H1 (cell line): ENCODE results near the gene CHST3. TPM values are rescaled to one million over a fixed set of nuclear protein-coding genes. Genes with fewer than 3 reads are reported as not detected.

ENCODE experiments used
- CTCF ChIA-PET: fragments of 300-600 bp; sonication (Branson Sonifier 250); formaldehyde crosslinking; loops from one replicate; lab custom pipeline; 2021; ENCODE audit not compliant: partially characterized antibody; lab: Charles Lee
- POLR2A ChIA-PET: fragments of 300-600 bp; sonication (Branson Sonifier 250); formaldehyde crosslinking; loops from one replicate; lab custom pipeline; 2021; ENCODE audit warnings: inconsistent platforms; ENCODE audit not compliant: partially characterized antibody; lab: Charles Lee
- DNase-seq, 2 experiments: peaks; one replicate each; pipeline versions ENCODE4 v3.0.0 to v3.0.0-alpha.2; 2010 to 2022; ENCODE audit warnings: low spot score in 2 of 2, low read depth in 1 of 2, mixed read lengths in 1 of 2
- FAIRE-seq: peaks from 2 replicates; lab custom pipeline; 2011; peaks lifted over from hg19 to GRCh38; lab: Jason Lieb, UNC
- H2AFZ ChIP-seq: 2 replicates; pipeline ENCODE4 v1.8.1; 2012; ENCODE audit warnings: low read length, inconsistent platforms
- H2AK5ac ChIP-seq: 2 replicates; pipeline ENCODE4 v1.6.1; 2013; ENCODE audit warnings: low read depth, low read length
- H2BK120ac ChIP-seq: replicated peaks from 2 replicates; pipeline ENCODE3; 2013; ENCODE audit warnings: low read depth, low read length, inconsistent platforms
- H2BK12ac ChIP-seq: 2 replicates; pipeline ENCODE4 v1.6.1; 2013; ENCODE audit warnings: low read depth, low read length
- H2BK15ac ChIP-seq: 2 replicates; pipeline ENCODE4 v1.6.1; 2013; ENCODE audit warnings: low read length
- H2BK20ac ChIP-seq: 2 replicates; pipeline ENCODE4 v1.6.1; 2013; ENCODE audit warnings: low read length
- H2BK5ac ChIP-seq: 2 replicates; pipeline ENCODE4 v1.6.1; 2013; ENCODE audit warnings: low read depth, low read length
- H3K14ac ChIP-seq: 2 replicates; pipeline ENCODE4 v1.6.1; 2013; ENCODE audit warnings: inconsistent platforms; ENCODE audit not compliant: insufficient read length
- H3K18ac ChIP-seq: 2 replicates; pipeline ENCODE4 v1.6.1; 2013; ENCODE audit warnings: low read length; ENCODE audit errors: extremely low read depth
- H3K23ac ChIP-seq: 2 replicates; pipeline ENCODE4 v1.6.1; 2013; ENCODE audit warnings: inconsistent platforms; ENCODE audit not compliant: insufficient read length
- H3K23me2 ChIP-seq: 2 replicates; pipeline ENCODE4 v1.6.1; 2013; ENCODE audit warnings: low read depth, low read length
- H3K27ac ChIP-seq: 2 replicates; pipeline ENCODE4 v1.6.1; 2011; ENCODE audit warnings: low read depth, low read length, inconsistent platforms
- H3K27me3 ChIP-seq, 4 experiments: replicated peaks in 1 of 4; 1 replicate in 1 of 4; 2 replicates in 3 of 4; pipeline versions ENCODE4 v1.6.1 to v1.8.1; 2011 to 2013; ENCODE audit warnings: low read length in 3 of 4, mild to moderate bottlenecking in 3 of 4, inconsistent platforms in 2 of 4, mixed read lengths in 2 of 4, moderate library complexity in 1 of 4; ENCODE audit not compliant: control insufficient read depth in 3 of 4, insufficient read depth in 3 of 4; ENCODE audit errors: extremely low read depth in 1 of 4
- H3K36me3 ChIP-seq, 4 experiments: 2 replicates each; pipeline versions ENCODE4 v1.6.1 to v1.8.1; 2011 to 2013; ENCODE audit warnings: mild to moderate bottlenecking in 4 of 4, low read length in 3 of 4, moderate library complexity in 2 of 4, control low read depth in 1 of 4, inconsistent platforms in 1 of 4; ENCODE audit not compliant: insufficient read depth in 4 of 4, control insufficient read depth in 2 of 4
- H3K4ac ChIP-seq: replicated peaks from 2 replicates; pipeline ENCODE3; 2013; ENCODE audit warnings: low read length, low read depth, mixed read lengths, inconsistent platforms; ENCODE audit not compliant: insufficient read length
- H3K4me1 ChIP-seq, 4 experiments: replicated peaks in 1 of 4; 1 replicate in 1 of 4; 2 replicates in 3 of 4; pipeline versions ENCODE4 v1.6.1 to v1.8.1; 2011 to 2013; ENCODE audit warnings: low read length in 3 of 4, inconsistent platforms in 2 of 4, mixed read lengths in 1 of 4; ENCODE audit not compliant: insufficient read depth in 4 of 4, control insufficient read depth in 3 of 4
- H3K4me2 ChIP-seq, 2 experiments: 2 replicates each; pipeline versions ENCODE4 v1.6.1 to v1.8.1; 2011 to 2013; ENCODE audit warnings: low read depth in 2 of 2, low read length in 2 of 2, control low read depth in 1 of 2, inconsistent platforms in 1 of 2, mild to moderate bottlenecking in 1 of 2; ENCODE audit not compliant: insufficient read depth in 1 of 2
- H3K4me3 ChIP-seq, 4 experiments: fragments of 200-600, 300-600 bp in 1 of 4; sonication (generic), shearing (Covaris generic), sonication (Bioruptor Twin) in 1 of 4; 2 replicates each; pipeline versions ENCODE4 v1.5.1 to v1.8.1; 2011 to 2016; ENCODE audit warnings: low read length in 4 of 4, low read depth in 3 of 4, control low read depth in 2 of 4, inconsistent platforms in 2 of 4, mild to moderate bottlenecking in 2 of 4, mixed read lengths in 1 of 4, moderate library complexity in 1 of 4; ENCODE audit not compliant: insufficient read depth in 2 of 4; ENCODE audit errors: extremely low read depth in 1 of 4
- H3K56ac ChIP-seq: replicated peaks from 2 replicates; pipeline ENCODE3; 2013; ENCODE audit warnings: low read depth, mild to moderate bottlenecking, mixed read lengths, low read length, inconsistent platforms; ENCODE audit not compliant: insufficient read length
- H3K79me1 ChIP-seq: 2 replicates; pipeline ENCODE4 v1.6.1; 2013; ENCODE audit warnings: low read depth, low read length, control low read depth
- H3K79me2 ChIP-seq, 2 experiments: 2 replicates each; pipeline versions ENCODE4 v1.6.1 to v1.8.1; 2012 to 2013; ENCODE audit warnings: low read length in 2 of 2, mild to moderate bottlenecking in 2 of 2, inconsistent platforms in 1 of 2; ENCODE audit not compliant: insufficient read depth in 2 of 2, control insufficient read depth in 1 of 2
- H3K9ac ChIP-seq, 4 experiments: replicated peaks in 1 of 4; 1 replicate in 1 of 4; 2 replicates in 3 of 4; pipeline versions ENCODE4 v1.6.1 to v1.8.1; 2011 to 2013; ENCODE audit warnings: low read depth in 3 of 4, low read length in 3 of 4, control low read depth in 2 of 4, mild to moderate bottlenecking in 2 of 4, moderate library complexity in 2 of 4, inconsistent platforms in 1 of 4; ENCODE audit errors: extremely low read depth in 1 of 4
- H3K9me3 ChIP-seq, 2 experiments: 2 replicates each; pipeline versions ENCODE4 v1.6.1 to v1.8.1; 2012 to 2013; ENCODE audit warnings: mild to moderate bottlenecking in 2 of 2, moderate library complexity in 2 of 2, control low read depth in 1 of 2, inconsistent platforms in 1 of 2, low read depth in 1 of 2, low read length in 1 of 2, mixed read lengths in 1 of 2; ENCODE audit not compliant: insufficient read depth in 2 of 2
- H4K20me1 ChIP-seq, 2 experiments: replicated peaks in 1 of 2; 2 replicates each; pipeline versions ENCODE3 to v1.8.1; 2011 to 2013; ENCODE audit warnings: inconsistent platforms in 2 of 2, low read length in 2 of 2, mild to moderate bottlenecking in 1 of 2; ENCODE audit not compliant: insufficient read depth in 2 of 2, control insufficient read depth in 1 of 2
- H4K5ac ChIP-seq: 2 replicates; pipeline ENCODE4 v1.6.1; 2013; ENCODE audit warnings: low read length, low read depth, mixed read lengths, inconsistent platforms; ENCODE audit not compliant: insufficient read length
- H4K8ac ChIP-seq: 2 replicates; pipeline ENCODE4 v1.8.0; 2013; ENCODE audit warnings: mild to moderate bottlenecking, moderate library complexity, low read length, inconsistent platforms; ENCODE audit not compliant: insufficient read depth; ENCODE audit errors: extremely low read depth
- H4K91ac ChIP-seq: replicated peaks from 2 replicates; pipeline ENCODE3; 2013; ENCODE audit warnings: low read length, mixed read lengths, inconsistent platforms; ENCODE audit not compliant: insufficient read length
- ASH2L ChIP-seq: fragments of 200-600, 300-600 bp; sonication (generic); IDR thresholded peaks from one replicate; pipeline ENCODE4 v1.7.1; 2017; ENCODE audit warnings: low read length
- CBX5 ChIP-seq: fragments of 300-800, 300-1000 bp; sonication (generic); IDR thresholded peaks from 2 replicates; pipeline ENCODE4 v1.7.1; 2016; ENCODE audit warnings: antibody characterized with exemption, low read length, low read depth
- CEBPB ChIP-seq: IDR thresholded peaks from 2 replicates; pipeline ENCODE4 v1.6.1; 2012; ENCODE audit warnings: low read depth, low read length
- CHD2 ChIP-seq: IDR thresholded peaks from 2 replicates; pipeline ENCODE4 v1.6.1; 2012; ENCODE audit warnings: low read length, improper control_type of control experiment
- CREB1 ChIP-seq: IDR thresholded peaks from 2 replicates; pipeline ENCODE4 v1.6.1; 2012; ENCODE audit warnings: inconsistent platforms
- EP300 ChIP-seq, 2 experiments: IDR thresholded peaks; 1 replicate in 1 of 2; 2 replicates in 1 of 2; pipeline ENCODE4 v1.6.1; 2011 to 2012; ENCODE audit warnings: low read depth in 2 of 2, low read length in 2 of 2, mild to moderate bottlenecking in 2 of 2, borderline replicate concordance in 1 of 2, inconsistent platforms in 1 of 2, moderate library complexity in 1 of 2
- HDAC6 ChIP-seq: IDR thresholded peaks from one replicate; pipeline ENCODE4 v1.7.1; 2012; ENCODE audit warnings: low read depth, mild to moderate bottlenecking, inconsistent platforms, low read length, moderate library complexity
- JUN ChIP-seq: IDR thresholded peaks from 2 replicates; pipeline ENCODE4 v1.6.1; 2011; ENCODE audit warnings: low read depth, mild to moderate bottlenecking, improper control_type of control experiment, low read length
- PHF8 ChIP-seq: fragments of 200-600 bp; sonication (generic); conservative IDR thresholded peaks from 2 replicates; pipeline ENCODE4 v1.7.1; 2012; ENCODE audit warnings: low read depth, mild to moderate bottlenecking, inconsistent platforms, low read length, moderate library complexity
- POLR2AphosphoS5 ChIP-seq: IDR thresholded peaks from 2 replicates; pipeline ENCODE4 v1.6.1; 2011; ENCODE audit warnings: low read depth, low read length
- POU5F1 ChIP-seq: IDR thresholded peaks from 2 replicates; pipeline ENCODE4 v1.6.1; 2011; ENCODE audit warnings: low read depth, mild to moderate bottlenecking, low read length, moderate library complexity
- RBBP5 ChIP-seq: IDR thresholded peaks from 2 replicates; pipeline ENCODE4 v1.7.1; 2012; ENCODE audit warnings: low read depth, mild to moderate bottlenecking, inconsistent platforms, low read length, moderate library complexity, borderline replicate concordance
- RNF2 ChIP-seq: fragments of 200-900, 300-1000 bp; sonication (generic); IDR thresholded peaks from 2 replicates; pipeline ENCODE4 v1.7.1; 2016; ENCODE audit warnings: borderline replicate concordance, low read depth, mild to moderate bottlenecking, antibody characterized with exemption, low read length; ENCODE audit not compliant: poor library complexity, severe bottlenecking; ENCODE audit errors: missing control alignments
- SIX5 ChIP-seq: IDR thresholded peaks from 2 replicates; pipeline ENCODE4 v1.6.1; 2011; ENCODE audit warnings: mild to moderate bottlenecking, low read depth, low read length
- SP2 ChIP-seq: IDR thresholded peaks from 2 replicates; pipeline ENCODE4 v1.6.1; 2012; ENCODE audit warnings: mild to moderate bottlenecking, low read length, inconsistent platforms
- TAF1 ChIP-seq: IDR thresholded peaks from 2 replicates; pipeline ENCODE4 v1.6.1; 2011; ENCODE audit warnings: mild to moderate bottlenecking, low read depth, low read length
- WGBS, 2 experiments: shearing (Covaris generic) in 1 of 2; methylation state at CpG; one replicate each; pipeline versions ENCODE4 v1.1.6 to v1.1.7; 2013 to 2015; ENCODE audit warnings: low lambda C conversion rate in 2 of 2, mixed read lengths in 2 of 2, inconsistent platforms in 1 of 2, low coverage in 1 of 2, missing lambda C conversion rate in 1 of 2; ENCODE audit not compliant: insufficient replicate concordance in 2 of 2, insufficient coverage in 1 of 2, insufficient read length in 1 of 2; ENCODE audit errors: extremely low coverage in 1 of 2, missing lambda C conversion rate in 1 of 2; 5-methylcytosine and 5-hydroxymethylcytosine counted together
- polyA plus RNA-seq, 7 experiments: library from polyadenylated mRNA; depleted of rRNA in 3 of 7; stranded (reverse) in 5 of 7; unstranded in 2 of 7; fragments of >200 nt in 5 of 7; fragments of 200-250 nt in 2 of 7; gene quantifications; 1 replicate in 5 of 7; 2 replicates in 1 of 7; 4 replicates in 1 of 7; pipeline versions ENCODE4 v1.2.1 to v1.2.3, GENCODE V29; 2011 to 2013; ENCODE audit warnings: missing spikeins in 2 of 7, mixed read lengths in 2 of 7
- total RNA-seq: library from RNA; stranded (reverse); fragmentation: NEBNext Ultra II Directional; extraction: Animal tissue kit (Norgen Biotek cat#: 25700); gene quantifications from 2 replicates; pipeline ENCODE4 v1.2.1, GENCODE V29; 2021

CHST3 gene
- total and polyA plus RNA-seq, 2 of the 8 experiments (the other 6 are each of a cell fraction or from before 2014, with no cell fraction given), result 2.0 to 5.8 TPM

- H4K8ac ChIP-seq, result no peak overlapping the region
- H3K9ac ChIP-seq, result no peak overlapping the region
- no peak for FAIRE-seq
Observed at GRCh38 chr10:72012796-72013195, 48.6 kb downstream of the CHST3 start.

More at GRCh38 chr10:72012796-72013195, 48.6 kb downstream of the CHST3 start:
- Histone ChIP-seq H3K56ac (no peak overlapping the region), H3K23me2 (no peaks in the 10 kb centered on the region), H2AFZ (no peak overlapping the region), H2BK120ac (no peak overlapping the region), H4K20me1 (no peaks in the 10 kb centered on the region), H2AK5ac (no peak overlapping the region), H3K18ac (no peak overlapping the region), H4K5ac (no peak overlapping the region), H3K14ac (no peak overlapping the region), H3K23ac (no peak overlapping the region), H2BK20ac (no peak overlapping the region), H3K4me2 (no peak overlapping the region), H2BK15ac (no peak overlapping the region), H3K27me3 (no peaks in the 10 kb centered on the region), H3K4me3 (no peak overlapping the region), H3K79me2 (no peaks in the 10 kb centered on the region), H3K4me1 (no peaks in the 10 kb centered on the region; a peak in 1 of 7 replicates), H3K27ac (no peak overlapping the region), H3K9me3 (no peaks in the 10 kb centered on the region), H3K79me1 (no peaks in the 10 kb centered on the region), H2BK12ac (no peak overlapping the region), H2BK5ac (no peak overlapping the region), H4K91ac (no peak overlapping the region), H3K36me3 (peaks cover 0 to 5% (median 0%) of the 10 kb centered on the region in 4 experiments; a peak in 1 of 8 replicates), H3K4ac (no peak overlapping the region)
- no peak for DNase-seq
- TF ChIP-seq RNF2 (no peak), EP300 (IDR thresholded peaks at IDR 0.05; ENCODE audit: borderline replicate concordance in 1 of 2, low read depth in 2 of 2, low read length in 2 of 2) (no peak), JUN (no peak), POU5F1 (no peak), CEBPB (no peak), SP2 (no peak), PHF8 (no peak), CREB1 (no peak), SIX5 (no peak), POLR2AphosphoS5 (no peak), HDAC6 (no peak), CBX5 (no peak), ASH2L (no peak), TAF1 (no peak), CHD2 (no peak), RBBP5 (no peak)
- CTCF ChIA-PET, result interaction anchor here (0.8 to 2.4 kb wide), 10 partner anchors 14 to 316 kb away, joined by 3 to 12 read pairs (median 4); no protein-coding TSS in a partner anchor
- POLR2A ChIA-PET, result interaction anchor here (1.0 to 1.1 kb wide), 2 partner anchors 9 to 48 kb away, joined by 3 to 4 read pairs; partner anchors contain the start of gene CHST3
- 75% methylated on average over 7 of the region's 7 CpGs; no CpG with 5 or more reads in 1 of the 2 experiments for WGBS, 2 experiments
